HCT116 (cell line): Measurements from ENCODE around the gene OR10AD1. TPM values are rescaled to one million over a fixed set of nuclear protein-coding genes. Genes with fewer than 3 reads are reported as not detected.

Experiments used
- ATAC-seq: fragments of 200-7000 bp; cut with Tn5 transposase; 2 replicates; pipeline ENCODE4 v1.9.1; 2020; ENCODE audit warnings: mild to moderate bottlenecking, moderate library complexity
- BruUV-seq: library from RNA; stranded (reverse); fragments of 400-500 nt; replicated peaks from 2 replicates; lab custom pipeline; 2021; lab: Mats Ljungman, UMichigan
- CTCF ChIA-PET: fragments of 300-600 bp; sonication (Branson Sonifier 250); formaldehyde crosslinking; loops from one replicate; lab custom pipeline; 2021; ENCODE audit warnings: antibody characterized with exemption; lab: Charles Lee
- POLR2A ChIA-PET: fragments of 300-600, 350-600 bp; sonication (Branson Sonifier 250); formaldehyde crosslinking; loops from one replicate; lab custom pipeline; 2021; ENCODE audit warnings: antibody characterized with exemption; lab: Charles Lee
- RAD21 ChIA-PET, 2 experiments: fragments of 300-600 bp; sonication (Branson Sonifier 250); formaldehyde crosslinking; loops; one replicate each; lab custom pipeline; 2023; ENCODE audit warnings: low total read pairs in 2 of 2; ENCODE audit not compliant: uncharacterized antibody in 2 of 2, unreplicated experiment in 2 of 2, low non-redundant PET in 1 of 2; lab: Charles Lee
- DNase-seq: peaks from one replicate; pipeline ENCODE4 v3.0.0-alpha.2; 2010; ENCODE audit warnings: low read depth, low spot score
- H2AFZ ChIP-seq: fragments of 200-600 bp; shearing (Covaris generic), sonication (generic); 2 replicates; pipeline ENCODE4 v1.6.1; 2017; ENCODE audit warnings: low read depth, mixed run types, mixed read lengths, antibody characterized with exemption, low read length; ENCODE audit not compliant: poor library complexity, severe bottlenecking
- H3K27ac ChIP-seq: 2 replicates; pipeline ENCODE4 v1.5.1; 2012; ENCODE audit warnings: low read depth, low read length
- H3K27me3 ChIP-seq: fragments of 200-600 bp; sonication (generic); 2 replicates; pipeline ENCODE4 v1.6.1; 2016; ENCODE audit warnings: mixed run types, low read length, mixed read lengths; ENCODE audit not compliant: insufficient read depth
- H3K36me3 ChIP-seq, 2 experiments: fragments of 200-500 bp in 1 of 2; fragments of 200-600 bp in 1 of 2; sonication (Bioruptor generic) in 1 of 2; sonication (generic) in 1 of 2; 2 replicates each; pipeline versions ENCODE4 v1.5.1 to v1.6.1; 2014 to 2016; ENCODE audit warnings: low read length in 2 of 2, inconsistent platforms in 1 of 2, mixed read lengths in 1 of 2, mixed run types in 1 of 2; ENCODE audit not compliant: insufficient read depth in 2 of 2, control insufficient read depth in 1 of 2
- H3K4me1 ChIP-seq, 2 experiments: fragments of 200-600 bp in 1 of 2; sonication (generic) in 1 of 2; 2 replicates each; pipeline versions ENCODE4 v1.5.1 to v1.6.1; 2012 to 2017; ENCODE audit warnings: low read length in 2 of 2, inconsistent platforms in 1 of 2, mild to moderate bottlenecking in 1 of 2, mixed read lengths in 1 of 2, mixed run types in 1 of 2, moderate library complexity in 1 of 2; ENCODE audit not compliant: insufficient read depth in 2 of 2, control insufficient read depth in 1 of 2
- H3K4me2 ChIP-seq: fragments of 200-600 bp; sonication (generic); 2 replicates; pipeline ENCODE4 v1.6.1; 2017; ENCODE audit warnings: mixed run types, low read length, mixed read lengths
- H3K4me3 ChIP-seq, 2 experiments: fragments of 200-600 bp in 1 of 2; sonication (generic) in 1 of 2; replicated peaks in 1 of 2; 2 replicates each; pipeline ENCODE4 v1.5.1; 2011 to 2016; ENCODE audit warnings: low read length in 2 of 2, control low read depth in 1 of 2, low read depth in 1 of 2, mild to moderate bottlenecking in 1 of 2, mixed read lengths in 1 of 2, mixed run types in 1 of 2
- H3K79me2 ChIP-seq: fragments of 200-600 bp; sonication (generic); 2 replicates; pipeline ENCODE4 v1.6.1; 2017; ENCODE audit warnings: mild to moderate bottlenecking, mixed run types, low read length, moderate library complexity, mixed read lengths; ENCODE audit not compliant: insufficient read depth
- H3K9ac ChIP-seq: fragments of 200-600 bp; sonication (generic); 2 replicates; pipeline ENCODE4 v1.6.1; 2016; ENCODE audit warnings: low read length, mixed read lengths
- H3K9me2 ChIP-seq: fragments of 200-600 bp; sonication (generic), shearing (Covaris generic); 2 replicates; pipeline ENCODE4 v1.6.1; 2017; ENCODE audit warnings: mixed run types, mild to moderate bottlenecking, moderate library complexity; ENCODE audit not compliant: insufficient read depth
- H3K9me3 ChIP-seq, 2 experiments: fragments of 200-500 bp in 1 of 2; fragments of 200-600 bp in 1 of 2; sonication (Bioruptor generic) in 1 of 2; sonication (generic) in 1 of 2; 2 replicates each; pipeline ENCODE4 v1.6.1; 2014 to 2017; ENCODE audit warnings: low read length in 2 of 2, mixed read lengths in 2 of 2, inconsistent platforms in 1 of 2, low read depth in 1 of 2, mild to moderate bottlenecking in 1 of 2, mixed run types in 1 of 2, moderate library complexity in 1 of 2; ENCODE audit not compliant: control insufficient read depth in 1 of 2, insufficient read depth in 1 of 2
- H4K20me1 ChIP-seq: fragments of 200-600 bp; sonication (generic), shearing (Covaris generic); 2 replicates; pipeline ENCODE4 v1.6.1; 2017; ENCODE audit warnings: mixed run types, mild to moderate bottlenecking, moderate library complexity; ENCODE audit not compliant: insufficient read depth
- CEBPB ChIP-seq: IDR thresholded peaks from 2 replicates; pipeline ENCODE4 v1.6.1; 2012; ENCODE audit warnings: low read depth
- EGR1 ChIP-seq: IDR thresholded peaks from 2 replicates; pipeline ENCODE4 v1.6.1; 2012; ENCODE audit warnings: low read depth
- ELF1 ChIP-seq: IDR thresholded peaks from 2 replicates; pipeline ENCODE4 v1.6.1; 2012; ENCODE audit warnings: low read depth, borderline replicate concordance
- FOSL1 ChIP-seq: IDR thresholded peaks from 2 replicates; pipeline ENCODE4 v1.6.1; 2012; ENCODE audit warnings: low read depth
- REST ChIP-seq: IDR thresholded peaks from 2 replicates; pipeline ENCODE4 v1.6.1; 2012; ENCODE audit warnings: low read depth
- SIN3A ChIP-seq: IDR thresholded peaks from 2 replicates; pipeline ENCODE4 v1.6.1; 2012; ENCODE audit warnings: low read depth
- SRF ChIP-seq: IDR thresholded peaks from 2 replicates; pipeline ENCODE4 v1.6.1; 2012; ENCODE audit warnings: low read depth
- TCF7L2 ChIP-seq: IDR thresholded peaks from 2 replicates; pipeline ENCODE4 v1.7.0; 2011; ENCODE audit warnings: borderline replicate concordance, inconsistent platforms; ENCODE audit not compliant: insufficient read depth, insufficient read length; ENCODE audit errors: extremely low read depth
- YY1 ChIP-seq: IDR thresholded peaks from 2 replicates; pipeline ENCODE4 v1.6.1; 2011; ENCODE audit warnings: low read length, low read depth, moderate library complexity, mild to moderate bottlenecking; ENCODE audit not compliant: insufficient replicate concordance; ENCODE audit errors: extremely low read depth
- ZBTB33 ChIP-seq: IDR thresholded peaks from 2 replicates; pipeline ENCODE4 v1.6.1; 2011; ENCODE audit warnings: mild to moderate bottlenecking, low read length, moderate library complexity; ENCODE audit not compliant: insufficient replicate concordance; ENCODE audit errors: extremely low read depth
- ZFX ChIP-seq: fragments of 450-650 bp; IDR thresholded peaks from 2 replicates; pipeline ENCODE4 v1.6.1; 2017
- ZNF274 ChIP-seq: fragments of 200-500 bp; sonication (Bioruptor generic); IDR thresholded peaks from 2 replicates; pipeline ENCODE4 v1.6.1; 2014; ENCODE audit warnings: mild to moderate bottlenecking, low read depth, low read length, inconsistent platforms
- intact Hi-C: fragments of 100-400 bp; cut with micrococcal nuclease; formaldehyde crosslinking; loops from 2 replicates; pipeline ENCODE4 v1.10.0; 2022
- total RNA-seq: library from RNA; stranded (reverse); gene quantifications from one replicate; pipeline ENCODE4 v1.2.1, GENCODE V29; 2021; ENCODE audit not compliant: unreplicated experiment

Gene OR10AD1
- total RNA-seq, 1 experiment from 2014 or later, result not detected

- DNase-seq (no peak), ATAC-seq (no peak)
- Histone ChIP-seq H2AFZ (no peak overlapping the region), H3K4me3 (no peak overlapping the region), H3K4me2 (no peak overlapping the region), H4K20me1 (no peaks in the 10 kb centered on the region), H3K79me2 (no peaks in the 10 kb centered on the region), H3K9ac (no peak overlapping the region), H3K27me3 (no peaks in the 10 kb centered on the region), H3K4me1 (peaks cover 0 to under 1% of the 10 kb centered on the region in 2 experiments; a peak in 3 of 4 replicates), H3K27ac (no peak overlapping the region), H3K36me3 (no peaks in the 10 kb centered on the region), H3K9me3 (no peaks in the 10 kb centered on the region), H3K9me2 (no peaks in the 10 kb centered on the region)
- ChIA-PET POLR2A (no interaction called here), CTCF (interaction anchor here (1.3 to 1.6 kb wide), 3 partner anchors 26 to 456 kb away, joined by 3 to 4 read pairs (median 3); partner anchors contain the start of gene TMEM106C), RAD21 (no interaction called here)
- TF ChIP-seq SRF (no peak), ZBTB33 (no peak), CEBPB (no peak), SIN3A (no peak)
- intact Hi-C loops, result loop anchor here (10.0 kb wide), 2 partner anchors 218 to 448 kb away; no protein-coding TSS in a partner anchor
- BruUV-seq, result no TSS peak
These were observed 39.8 kb downstream of the OR10AD1 start for GRCh38 chr12:48163150-48163747.

- ChIA-PET RAD21 (no interaction called here), POLR2A (no interaction called here), CTCF (interaction anchor here (1.0 kb wide), 1 partner anchor 256 kb away, joined by 4 read pairs; the partner anchor contains the start of gene VDR)
- peaks cover 8% of the 10 kb centered on the region in 2 experiments for H3K4me1 ChIP-seq
- H2AFZ ChIP-seq, result no peak overlapping the region
- no peak overlapping the region for H3K9ac ChIP-seq
- BruUV-seq, result no TSS peak
- intact Hi-C loops, result loop anchor here (10.0 kb wide), 2 partner anchors 216 to 446 kb away; no protein-coding TSS in a partner anchor
- no peaks in the 10 kb centered on the region for H4K20me1 ChIP-seq
- H3K27me3 ChIP-seq, result no peaks in the 10 kb centered on the region
- ATAC-seq, result no peak
- no peak overlapping the region for H3K27ac ChIP-seq
- H3K79me2 ChIP-seq, result 0 out of 2 replicates have a peak, but pooled peaks cover 4% of the 10 kb centered on the region
- no peak overlapping the region for H3K4me3 ChIP-seq
- no peak overlapping the region for H3K4me2 ChIP-seq
- no peaks in the 10 kb centered on the region for H3K9me2 ChIP-seq
- no peak for DNase-seq
- H3K9me3 ChIP-seq, result no peaks in the 10 kb centered on the region
- H3K36me3 ChIP-seq, result no peaks in the 10 kb centered on the region
- no peak for TF ChIP-seq YY1
- TF ChIP-seq ELF1, result no peak
- no peak for TF ChIP-seq ZNF274
- no peak for TF ChIP-seq SIN3A
- TF ChIP-seq TCF7L2, result no peak
- no peak for TF ChIP-seq ZFX
- TF ChIP-seq CEBPB, result no peak
- no peak for TF ChIP-seq FOSL1
- TF ChIP-seq EGR1, result no peak
- TF ChIP-seq REST, result no peak
These were observed 42.3 kb downstream of the OR10AD1 start for GRCh38 chr12:48160807-48161206.
